ENCODE measurements around the gene SULT1A2. TPM values are rescaled to one million over a fixed set of nuclear protein-coding genes. Genes with fewer than 3 reads are reported as not detected.
A peak's percentile ranks its signal among the peaks of the same experiment; 100 is the strongest.
"Not testable (repeated sequence)": the region's sequence is repeated elsewhere in the genome, so short reads cannot be mapped to it uniquely, and the experiment has no call there.

The SULT1A2 gene
- total and polyA plus RNA-seq, 2 donors = 0.21 to 1.3 TPM

DNA sequence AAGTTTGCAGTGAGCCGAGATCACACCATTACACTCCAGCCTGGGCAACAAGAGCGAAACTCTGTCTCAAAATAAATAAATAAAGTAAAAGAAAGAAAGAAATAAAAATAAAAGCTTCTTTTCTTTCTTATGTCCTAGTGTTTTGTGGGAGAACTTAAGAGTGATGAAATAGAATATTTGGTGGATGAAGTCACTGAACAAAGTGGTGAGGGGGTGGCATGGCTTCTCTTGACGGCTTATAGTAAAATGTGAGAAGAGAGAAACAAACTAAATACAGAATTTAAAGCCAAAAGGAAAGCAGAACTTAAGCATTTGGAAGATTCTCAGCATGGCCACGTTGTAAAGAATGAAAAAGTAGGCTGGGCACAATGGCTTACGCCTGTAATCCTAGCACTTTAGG is 27.8 kb downstream of the SULT1A2 start:
- Histone ChIP-seq H3K36me3 (ENCODE audit: insufficient read depth) (no peaks in the 10 kb centered on the region), H3K4me3 (ENCODE audit: low read depth, low read length) (no peak overlapping the region), H3K27ac (ENCODE audit: low read depth) (no peak overlapping the region), H3K4me1 (ENCODE audit: insufficient read depth) (no peaks in the 10 kb centered on the region)
- WGBS = 82% methylated on average over 5 of the region's 5 CpGs
- DNase-seq (ENCODE audit: extremely low spot score) = no peak

DNA sequence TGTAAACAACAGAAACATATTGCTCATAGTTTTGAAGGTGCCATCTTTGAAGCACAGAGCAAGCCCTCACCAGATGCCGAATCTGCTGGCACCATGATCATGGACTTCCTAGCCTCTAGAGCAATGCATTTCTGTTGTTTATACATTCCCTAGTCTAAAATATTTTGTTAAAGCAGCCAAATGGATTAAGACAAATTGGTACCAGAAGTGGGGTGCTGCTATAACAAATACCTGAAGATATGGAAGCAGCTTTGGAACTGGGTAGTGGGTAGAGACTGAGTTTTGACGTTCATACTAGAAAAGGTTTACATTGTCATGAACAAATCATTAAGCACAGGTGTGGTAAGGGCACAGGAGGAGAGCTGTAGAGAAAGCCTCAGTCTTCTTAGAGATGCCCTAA is 29.6 kb downstream of the SULT1A2 start:
- H3K4me3 ChIP-seq (ENCODE audit: low read depth, low read length) = no peak overlapping the region
- WGBS = 89% methylated on average over 2 of the region's 2 CpGs
- DNase-seq (ENCODE audit: extremely low spot score) = no peak
- no peak overlapping the region for H3K27ac ChIP-seq (ENCODE audit: low read depth)
- H3K36me3 ChIP-seq (ENCODE audit: insufficient read depth) = no peaks in the 10 kb centered on the region
- no peaks in the 10 kb centered on the region for H3K4me1 ChIP-seq (ENCODE audit: insufficient read depth)

DNA sequence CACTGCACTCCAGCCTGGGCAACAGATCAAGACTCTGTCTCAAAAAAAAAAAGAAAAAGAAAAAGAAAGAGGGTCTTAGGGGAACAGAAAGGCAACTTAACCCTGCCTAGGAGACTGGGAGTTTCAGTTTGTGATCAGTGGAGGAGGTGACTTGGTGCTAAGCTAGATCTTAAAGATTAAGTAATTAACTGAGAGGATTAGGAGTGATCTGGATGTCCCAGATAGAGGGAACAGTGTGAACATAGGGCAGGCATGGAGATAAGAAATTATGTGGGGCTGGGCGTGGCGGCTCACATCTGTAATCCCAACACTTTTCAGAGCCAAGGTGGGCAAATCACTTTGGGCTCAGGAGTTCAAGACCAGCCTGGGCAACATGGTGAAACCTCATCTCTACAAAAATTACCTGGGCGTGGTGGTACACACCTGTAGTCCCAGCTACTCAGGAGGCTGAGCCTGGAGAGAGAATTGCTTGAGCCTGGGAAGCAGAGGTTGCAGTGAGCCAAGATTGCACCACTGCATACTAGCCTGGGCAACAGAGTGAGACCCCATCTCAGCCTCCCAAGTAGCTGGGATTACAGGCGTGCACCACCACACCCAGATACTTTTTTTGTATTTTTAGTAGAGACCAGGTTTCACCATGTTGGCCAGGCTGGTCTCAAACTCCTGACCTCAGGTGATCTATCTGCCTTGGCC is 30.5 kb downstream of the SULT1A2 start:
- 100% methylated on average over 4 of the region's 4 CpGs for WGBS
- not testable (repeated sequence) for H3K4me1 ChIP-seq (ENCODE audit: insufficient read depth); H3K4me3 ChIP-seq (ENCODE audit: low read depth, low read length); DNase-seq (ENCODE audit: extremely low spot score); H3K27ac ChIP-seq (ENCODE audit: low read depth); H3K36me3 ChIP-seq (ENCODE audit: insufficient read depth)

DNA sequence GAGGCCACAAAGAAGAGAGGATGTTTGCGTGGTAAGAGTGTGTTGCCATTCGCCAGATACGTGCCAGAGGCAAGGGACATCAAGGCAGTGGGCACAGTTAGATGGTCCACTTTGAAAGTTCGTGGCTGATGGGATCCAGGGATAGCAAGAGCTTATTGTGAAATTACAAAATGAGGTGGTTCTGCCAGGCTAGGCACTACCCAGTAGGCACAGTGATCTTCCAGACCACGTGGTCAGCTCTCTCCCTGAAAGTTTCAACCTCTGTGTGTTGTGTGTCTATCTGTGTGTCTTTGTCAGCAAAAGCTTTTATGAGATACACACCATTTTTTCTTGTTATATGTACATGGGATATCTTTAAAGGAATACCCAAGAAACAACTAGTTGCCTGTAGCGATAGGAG is 33.6 kb downstream of the SULT1A2 start:
- Histone ChIP-seq H3K36me3 (ENCODE audit: insufficient read depth) (no peaks in the 10 kb centered on the region), H3K27ac (ENCODE audit: low read depth) (no peak overlapping the region), H3K4me3 (ENCODE audit: low read depth, low read length) (no peak overlapping the region), H3K4me1 (ENCODE audit: insufficient read depth) (no peaks in the 10 kb centered on the region)
- 88% methylated on average over 6 of the region's 6 CpGs for WGBS
- DNase-seq (ENCODE audit: extremely low spot score) = no peak

DNA sequence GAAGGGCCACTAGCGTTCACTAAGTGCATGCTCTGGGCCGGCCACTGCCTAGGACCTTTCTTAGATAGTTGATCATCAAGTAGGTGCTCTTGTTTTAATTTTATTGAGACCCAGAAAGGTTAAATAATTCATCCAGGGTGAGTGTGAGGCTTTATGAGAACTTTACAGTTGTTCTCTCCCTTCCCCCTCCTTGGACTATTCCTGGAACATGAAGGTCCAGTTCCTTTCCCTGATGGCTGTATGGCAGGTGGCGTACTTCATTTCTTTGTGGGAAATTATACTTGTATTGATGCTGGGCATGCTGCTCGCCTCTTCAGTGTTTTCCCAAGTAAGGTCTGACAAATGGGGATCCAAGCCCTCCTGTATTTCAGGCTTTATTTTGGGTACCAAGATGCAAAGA is 34.7 kb downstream of the SULT1A2 start:
- no peak for DNase-seq (ENCODE audit: extremely low spot score)
- no peaks in the 10 kb centered on the region for H3K36me3 ChIP-seq (ENCODE audit: insufficient read depth)
- H3K4me1 ChIP-seq (ENCODE audit: insufficient read depth) = no peaks in the 10 kb centered on the region
- H3K4me3 ChIP-seq (ENCODE audit: low read depth, low read length) = no peak overlapping the region
- WGBS = 86% methylated on average over 4 of the region's 4 CpGs
- H3K27ac ChIP-seq (ENCODE audit: low read depth) = no peak overlapping the region

DNA sequence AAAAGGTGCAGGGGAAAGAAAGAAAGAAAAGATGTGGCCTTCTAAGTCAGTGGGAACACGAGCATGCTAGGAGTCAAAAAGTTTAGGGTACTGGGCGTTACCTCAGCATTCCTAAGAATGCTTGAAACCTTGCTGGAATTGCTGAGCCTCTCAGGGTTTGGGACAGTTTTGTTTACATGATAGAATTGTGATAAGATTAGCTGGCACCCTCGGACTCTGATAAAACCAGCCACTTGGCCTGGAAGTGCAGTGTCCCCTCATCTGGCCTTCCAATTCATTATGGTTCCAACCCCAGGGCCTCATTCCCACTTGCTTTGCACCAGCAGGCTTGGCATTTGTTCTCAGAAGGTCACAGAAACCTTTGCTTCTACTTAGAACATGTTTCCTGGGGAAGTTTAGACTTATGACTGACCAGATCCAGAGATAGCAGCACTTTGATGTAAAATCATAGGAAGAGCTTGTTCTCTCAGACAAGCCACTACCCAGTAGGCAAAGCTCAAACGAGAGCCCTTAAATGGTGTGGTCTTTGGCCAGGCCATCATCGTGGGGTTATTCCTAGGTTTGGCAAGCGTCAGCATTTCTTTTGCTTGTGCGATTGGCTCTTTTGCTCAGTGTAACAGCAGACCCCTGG is 35.2 kb downstream of the SULT1A2 start:
- H3K4me3 ChIP-seq (ENCODE audit: low read depth, low read length) = no peak overlapping the region
- H3K4me1 ChIP-seq (ENCODE audit: insufficient read depth) = peaks cover 3% of the 10 kb centered on the region
- WGBS = 34% methylated on average over 7 of the region's 7 CpGs
- no peak overlapping the region for H3K27ac ChIP-seq (ENCODE audit: low read depth)
- no peaks in the 10 kb centered on the region for H3K36me3 ChIP-seq (ENCODE audit: insufficient read depth)
- no peak for DNase-seq (ENCODE audit: extremely low spot score)

DNA sequence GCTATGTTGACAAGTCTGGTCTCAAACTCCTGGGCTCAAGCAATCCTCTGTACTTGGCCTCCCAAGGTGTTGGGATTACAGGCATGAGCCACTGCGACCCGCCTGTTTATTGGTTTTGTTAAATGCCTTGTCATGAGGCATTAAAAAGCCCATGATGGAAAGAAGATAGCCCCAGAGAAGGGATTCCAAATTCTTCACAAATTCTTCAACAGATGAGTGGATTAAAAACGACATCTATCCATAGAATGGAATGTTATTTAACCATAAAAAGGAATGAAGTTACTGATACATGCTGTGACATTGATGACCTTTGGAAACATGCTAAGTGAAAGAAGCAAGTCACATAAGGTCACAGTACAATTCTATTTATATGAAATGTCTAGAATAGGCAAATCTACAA is 38.4 kb downstream of the SULT1A2 start:
- Histone ChIP-seq H3K36me3 (ENCODE audit: insufficient read depth) (no peaks in the 10 kb centered on the region), H3K4me1 (ENCODE audit: insufficient read depth) (peaks cover 3% of the 10 kb centered on the region), H3K4me3 (ENCODE audit: low read depth, low read length) (no peak overlapping the region), H3K27ac (ENCODE audit: low read depth) (no peak overlapping the region)
- no peak for DNase-seq (ENCODE audit: extremely low spot score)
- 67% methylated on average over 3 of the region's 3 CpGs for WGBS

DNA sequence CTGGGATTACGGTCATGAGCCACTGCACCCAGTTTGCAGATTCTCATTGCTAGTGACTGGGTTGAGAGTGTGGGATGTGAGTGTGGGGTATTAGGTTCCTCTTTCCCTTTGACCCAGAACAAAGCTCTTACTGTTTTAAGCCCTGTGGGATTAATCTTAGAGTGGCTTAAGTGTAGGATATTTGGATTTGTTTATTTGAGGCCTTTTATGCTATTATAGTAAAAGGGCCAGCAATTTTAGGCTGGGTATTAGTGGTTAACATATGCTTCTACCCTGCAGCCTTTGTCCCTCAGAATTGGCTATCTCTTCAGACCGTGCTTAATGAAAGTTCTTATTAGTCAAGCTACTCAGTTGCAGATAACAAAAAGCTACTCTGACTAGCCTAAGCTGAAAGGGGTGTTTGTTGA is 39.9 kb downstream of the SULT1A2 start:
- WGBS = 77% methylated on average over 2 of the region's 2 CpGs
- Histone ChIP-seq H3K36me3 (ENCODE audit: insufficient read depth) (no peaks in the 10 kb centered on the region), H3K27ac (ENCODE audit: low read depth) (no peak overlapping the region), H3K4me1 (ENCODE audit: insufficient read depth) (peaks cover 3% of the 10 kb centered on the region), H3K4me3 (ENCODE audit: low read depth, low read length) (no peak overlapping the region)
- no peak for DNase-seq (ENCODE audit: extremely low spot score)

DNA sequence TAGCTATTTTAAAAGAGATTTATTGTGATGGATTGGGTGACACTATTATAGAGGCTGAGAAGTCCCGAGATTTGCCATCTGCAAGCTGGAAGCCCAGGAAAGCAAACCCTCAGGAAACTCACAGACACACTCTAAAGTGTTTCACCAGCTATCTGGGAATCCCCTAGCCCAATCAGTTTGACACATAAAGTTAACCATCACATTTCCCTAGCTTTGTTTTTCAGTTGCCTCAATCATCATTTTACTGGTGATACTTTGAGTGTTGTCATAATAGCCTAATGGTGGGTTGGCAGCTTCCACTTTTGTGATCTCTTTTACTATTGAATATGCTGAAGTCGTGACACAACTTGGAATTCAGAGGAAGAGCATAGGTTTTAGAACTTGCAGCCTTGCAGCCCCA is 41.3 kb downstream of the SULT1A2 start:
- 82% methylated on average over 2 of the region's 2 CpGs for WGBS
- no peak for DNase-seq (ENCODE audit: extremely low spot score)
- peaks cover 3% of the 10 kb centered on the region for H3K4me1 ChIP-seq (ENCODE audit: insufficient read depth)
- no peak overlapping the region for H3K4me3 ChIP-seq (ENCODE audit: low read depth, low read length)
- no peaks in the 10 kb centered on the region for H3K36me3 ChIP-seq (ENCODE audit: insufficient read depth)
- H3K27ac ChIP-seq (ENCODE audit: low read depth) = no peak overlapping the region

DNA sequence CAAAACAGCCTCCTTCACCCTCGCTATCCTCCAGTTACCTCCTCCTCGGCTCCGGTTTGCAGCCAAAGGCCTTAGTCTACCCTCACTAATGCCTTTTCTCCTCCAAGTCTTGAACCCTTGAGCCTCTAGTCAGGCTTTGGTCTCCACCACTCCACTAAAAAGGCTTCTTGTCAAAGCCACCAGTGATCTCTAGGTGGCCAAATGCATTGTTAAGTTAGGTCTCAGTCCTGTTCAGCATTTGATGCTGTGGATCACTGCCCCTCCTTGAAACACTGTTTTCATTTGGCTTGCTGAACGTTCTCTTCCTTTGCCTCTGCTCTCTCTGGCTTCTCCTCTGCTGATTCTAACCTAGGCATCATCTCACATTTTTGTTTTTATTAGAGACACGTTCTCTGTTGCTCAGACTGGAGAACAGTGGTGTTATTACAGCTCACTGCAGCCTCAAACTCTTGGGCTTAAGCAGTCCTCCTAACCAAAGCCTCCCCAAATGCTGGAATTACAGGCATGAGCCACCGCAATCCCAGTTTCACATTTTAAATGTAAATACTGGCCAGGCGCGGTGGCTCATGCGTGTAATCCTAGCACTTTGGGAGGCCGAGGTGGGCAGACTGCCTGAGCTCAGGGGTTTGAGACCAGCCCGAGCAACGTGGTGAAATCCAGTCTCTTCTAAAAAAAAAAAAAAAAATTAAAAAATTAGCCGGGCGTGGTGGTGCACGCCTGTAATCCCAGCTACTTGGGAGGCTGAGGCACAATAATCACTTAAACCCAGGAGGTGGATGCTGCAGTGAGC is 42.0 kb downstream of the SULT1A2 start:
- WGBS = 85% methylated on average over 15 of the region's 15 CpGs
- Histone ChIP-seq H3K27ac (ENCODE audit: low read depth) (no peak overlapping the region), H3K36me3 (ENCODE audit: insufficient read depth) (no peaks in the 10 kb centered on the region), H3K4me1 (ENCODE audit: insufficient read depth) (peaks cover 3% of the 10 kb centered on the region), H3K4me3 (ENCODE audit: low read depth, low read length) (peak overlapping the region; percentile 42)
- no peak for DNase-seq (ENCODE audit: extremely low spot score)

DNA sequence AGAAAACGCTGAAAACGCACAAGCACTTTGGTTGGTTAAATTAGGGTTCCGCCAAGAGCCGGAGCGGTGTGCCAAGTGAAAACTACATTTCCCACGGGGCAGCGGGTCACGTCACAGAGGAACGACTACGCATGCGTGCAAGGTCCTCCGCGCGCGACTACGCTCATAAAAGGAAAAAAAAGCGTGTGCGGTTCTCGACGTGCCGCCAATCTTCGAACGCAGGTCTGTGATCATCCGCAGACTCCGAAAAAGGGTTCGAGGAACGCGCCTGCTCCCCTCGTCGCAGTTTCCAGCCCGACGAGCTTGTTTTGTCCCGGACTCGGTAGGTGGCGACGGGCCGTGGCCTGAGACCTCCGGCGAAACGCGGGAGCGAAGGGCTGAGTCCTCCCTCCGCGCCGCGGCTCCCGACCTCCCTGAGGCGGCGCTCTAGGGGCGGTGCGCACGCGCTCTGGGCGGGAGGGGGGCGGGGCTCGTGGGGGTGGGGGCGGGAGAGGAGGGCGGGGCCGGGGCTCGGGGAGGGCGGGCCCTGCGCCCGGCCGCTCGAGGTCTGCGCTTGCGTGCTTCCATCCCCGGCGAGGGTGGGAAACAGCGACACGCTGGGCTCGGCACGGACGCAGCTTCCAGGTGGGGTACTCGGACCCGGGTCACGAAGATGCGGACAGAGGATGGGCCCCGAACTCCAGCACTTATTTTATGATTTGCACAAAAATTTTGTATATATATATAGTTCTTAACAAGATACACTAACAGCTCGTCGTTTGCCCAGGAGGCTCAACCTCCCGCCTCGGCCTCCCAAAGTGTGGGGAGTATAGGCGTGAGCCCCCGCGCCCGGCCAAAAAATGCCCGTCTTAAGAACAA is 42.8 kb downstream of the SULT1A2 start, which contains the start of gene SGF29:
TSS of gene SGF29 (plus strand) at position 145 of the 858 bp plus-strand sequence. CDS start 27,150 bp downstream, outside the sequence.
- peak within 1 kb of the TSS; percentile 91 for H3K27ac ChIP-seq (ENCODE audit: low read depth)
- peaks cover 3% of the 10 kb centered on the region for H3K4me1 ChIP-seq (ENCODE audit: insufficient read depth)
- no peaks in the 10 kb centered on the region for H3K36me3 ChIP-seq (ENCODE audit: insufficient read depth)
- 1% methylated on average over 88 of the region's 88 CpGs for WGBS
- peak; percentile 91 for DNase-seq (ENCODE audit: extremely low spot score)
- peak within 1 kb of the TSS; percentile 42 for H3K4me3 ChIP-seq (ENCODE audit: low read depth, low read length)

DNA sequence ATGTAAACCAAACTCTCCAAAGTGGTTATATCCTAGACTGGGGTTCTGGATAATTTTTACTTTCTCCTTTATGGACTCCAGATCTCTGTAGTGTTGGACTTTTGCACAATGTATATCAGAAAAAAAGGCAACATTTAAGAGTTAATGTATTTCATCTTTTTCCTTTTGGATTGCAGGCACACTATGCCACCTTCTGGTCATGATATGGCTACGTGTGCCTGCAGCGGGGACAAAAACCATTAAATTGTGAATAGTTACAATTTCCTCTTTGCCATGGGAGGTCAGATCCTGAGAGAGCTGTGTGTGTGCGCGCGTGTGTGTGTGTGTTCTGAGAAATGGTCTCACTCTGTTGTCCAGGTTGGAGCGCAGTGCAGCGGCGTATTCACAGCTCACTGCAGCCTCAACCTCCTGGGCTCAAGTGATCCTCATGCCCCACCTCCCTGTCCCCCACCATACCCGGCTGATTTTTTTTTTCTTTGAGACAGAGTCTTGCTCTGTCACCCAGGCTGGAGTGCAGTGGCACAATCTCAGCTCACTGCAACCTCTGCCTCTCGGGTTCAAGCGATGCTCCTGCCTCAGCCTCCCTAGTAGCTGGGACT is 47.5 kb downstream of the SULT1A2 start:
- H3K36me3 ChIP-seq (ENCODE audit: insufficient read depth) = no peaks in the 10 kb centered on the region
- no peak for DNase-seq (ENCODE audit: extremely low spot score)
- H3K27ac ChIP-seq (ENCODE audit: low read depth) = no peak overlapping the region
- no peaks in the 10 kb centered on the region for H3K4me1 ChIP-seq (ENCODE audit: insufficient read depth)
- WGBS = 46% methylated on average over 11 of the region's 11 CpGs
- no peak overlapping the region for H3K4me3 ChIP-seq (ENCODE audit: low read depth, low read length)

DNA sequence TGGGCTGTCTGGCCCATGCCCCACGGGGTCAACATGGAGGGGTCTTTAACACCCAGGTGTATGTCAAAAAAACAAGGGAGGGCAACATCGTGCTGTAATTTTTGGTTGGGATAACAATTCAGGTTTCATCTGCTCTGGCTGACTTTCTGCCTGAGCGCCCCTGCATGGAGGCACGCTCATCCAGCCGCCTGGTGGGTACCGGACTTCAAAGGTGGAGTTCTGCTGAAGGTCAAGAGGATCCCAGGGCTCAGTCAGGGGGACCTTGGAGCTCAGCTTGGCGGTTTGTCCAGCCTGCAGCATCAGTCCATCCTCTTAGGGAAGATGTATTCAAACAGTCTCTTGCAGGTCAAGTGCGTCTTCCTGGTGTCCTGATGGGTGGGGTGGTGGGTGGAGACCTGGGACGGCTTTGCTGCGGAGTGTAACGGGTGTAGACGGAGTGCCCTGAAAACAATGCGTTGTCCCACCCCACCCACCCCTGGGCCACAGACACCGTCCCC is 48.5 kb downstream of the SULT1A2 start:
- Histone ChIP-seq H3K4me3 (ENCODE audit: low read depth, low read length) (no peak overlapping the region), H3K36me3 (ENCODE audit: insufficient read depth) (no peaks in the 10 kb centered on the region), H3K4me1 (ENCODE audit: insufficient read depth) (no peaks in the 10 kb centered on the region), H3K27ac (ENCODE audit: low read depth) (no peak overlapping the region)
- DNase-seq (ENCODE audit: extremely low spot score) = no peak
- WGBS = 79% methylated on average over 14 of the region's 14 CpGs

All from urinary bladder (tissue), 4 donors.